ENCODE results near the gene ADRB2.

DNA sequence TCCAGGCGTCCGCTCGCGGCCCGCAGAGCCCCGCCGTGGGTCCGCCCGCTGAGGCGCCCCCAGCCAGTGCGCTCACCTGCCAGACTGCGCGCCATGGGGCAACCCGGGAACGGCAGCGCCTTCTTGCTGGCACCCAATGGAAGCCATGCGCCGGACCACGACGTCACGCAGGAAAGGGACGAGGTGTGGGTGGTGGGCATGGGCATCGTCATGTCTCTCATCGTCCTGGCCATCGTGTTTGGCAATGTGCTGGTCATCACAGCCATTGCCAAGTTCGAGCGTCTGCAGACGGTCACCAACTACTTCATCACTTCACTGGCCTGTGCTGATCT, 294 bp downstream of the ADRB2 start:
- TF ChIP-seq EP300 (IDR thresholded peaks at IDR 0.05) (no peak), POLR2A (IDR thresholded peaks at IDR 0.05) (no peak), POLR2AphosphoS5 (IDR thresholded peaks at IDR 0.05) (no peak)
- TF ChIP-seq, protein P1, sequence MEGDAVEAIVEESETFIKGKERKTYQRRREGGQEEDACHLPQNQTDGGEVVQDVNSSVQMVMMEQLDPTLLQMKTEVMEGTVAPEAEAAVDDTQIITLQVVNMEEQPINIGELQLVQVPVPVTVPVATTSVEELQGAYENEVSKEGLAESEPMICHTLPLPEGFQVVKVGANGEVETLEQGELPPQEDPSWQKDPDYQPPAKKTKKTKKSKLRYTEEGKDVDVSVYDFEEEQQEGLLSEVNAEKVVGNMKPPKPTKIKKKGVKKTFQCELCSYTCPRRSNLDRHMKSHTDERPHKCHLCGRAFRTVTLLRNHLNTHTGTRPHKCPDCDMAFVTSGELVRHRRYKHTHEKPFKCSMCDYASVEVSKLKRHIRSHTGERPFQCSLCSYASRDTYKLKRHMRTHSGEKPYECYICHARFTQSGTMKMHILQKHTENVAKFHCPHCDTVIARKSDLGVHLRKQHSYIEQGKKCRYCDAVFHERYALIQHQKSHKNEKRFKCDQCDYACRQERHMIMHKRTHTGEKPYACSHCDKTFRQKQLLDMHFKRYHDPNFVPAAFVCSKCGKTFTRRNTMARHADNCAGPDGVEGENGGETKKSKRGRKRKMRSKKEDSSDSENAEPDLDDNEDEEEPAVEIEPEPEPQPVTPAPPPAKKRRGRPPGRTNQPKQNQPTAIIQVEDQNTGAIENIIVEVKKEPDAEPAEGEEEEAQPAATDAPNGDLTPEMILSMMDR (IDR thresholded peaks at IDR 0.05), result no peak

Data from stomach (tissue), 4 donors.